Skeletal muscle cell (primary cell): ENCODE measurements around the gene SAG.
"Not testable (repeated sequence)": the region's sequence is repeated elsewhere in the genome, so short reads cannot be mapped to it uniquely, and the experiment has no call there.

Experiments used
- DNase-seq: peaks from one replicate; pipeline ENCODE4 v3.0.0-alpha.2; 2010; ENCODE audit warnings: low read depth
- H3K4me3 ChIP-seq: 2 replicates; pipeline ENCODE4 v1.5.1; 2011; ENCODE audit warnings: low read depth, mild to moderate bottlenecking, control low read depth, low read length, moderate library complexity

SAG gene

DNA sequence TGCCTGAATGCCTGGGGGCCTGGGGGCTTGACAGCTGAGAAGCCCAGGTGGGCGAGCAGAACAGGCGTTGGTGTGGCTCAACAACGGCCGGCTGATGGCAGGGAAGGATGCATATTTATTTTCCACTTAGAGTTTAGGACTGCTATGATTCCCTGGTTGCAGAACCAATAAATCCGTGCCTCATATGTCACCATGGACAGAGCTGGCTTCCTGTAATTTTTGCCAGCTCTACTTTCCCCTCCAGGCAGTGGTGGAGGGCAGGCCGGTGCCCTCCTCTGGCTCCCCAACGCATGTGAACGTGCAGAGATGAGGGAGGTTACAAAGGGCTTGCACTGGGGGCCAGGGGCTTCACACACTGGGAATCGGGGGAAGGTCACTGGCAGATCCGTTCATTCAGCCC, 18.2 kb downstream of the SAG start:
- no peak for DNase-seq
- H3K4me3 ChIP-seq: no peak overlapping the region

DNA sequence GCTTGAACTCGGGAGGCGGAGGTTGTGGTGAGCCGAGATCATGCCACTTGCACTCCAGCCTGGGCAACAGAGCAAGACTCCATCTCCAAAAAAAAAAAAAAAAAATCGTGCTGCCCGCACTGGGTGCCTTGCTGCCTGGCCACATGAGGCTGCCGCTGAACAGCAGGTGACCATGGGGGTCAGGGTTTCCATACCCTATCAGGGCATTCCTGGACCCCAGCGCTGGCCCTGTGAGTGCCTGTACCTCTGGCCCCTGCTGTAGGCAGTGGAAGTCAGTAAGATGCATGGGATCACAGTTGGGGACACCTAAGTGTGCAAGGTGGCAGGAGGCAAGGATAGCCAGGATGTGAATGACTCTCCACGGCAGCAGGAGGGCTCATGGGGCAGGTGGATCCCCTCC, 18.9 kb downstream of the SAG start:
- no peak overlapping the region for H3K4me3 ChIP-seq

DNA sequence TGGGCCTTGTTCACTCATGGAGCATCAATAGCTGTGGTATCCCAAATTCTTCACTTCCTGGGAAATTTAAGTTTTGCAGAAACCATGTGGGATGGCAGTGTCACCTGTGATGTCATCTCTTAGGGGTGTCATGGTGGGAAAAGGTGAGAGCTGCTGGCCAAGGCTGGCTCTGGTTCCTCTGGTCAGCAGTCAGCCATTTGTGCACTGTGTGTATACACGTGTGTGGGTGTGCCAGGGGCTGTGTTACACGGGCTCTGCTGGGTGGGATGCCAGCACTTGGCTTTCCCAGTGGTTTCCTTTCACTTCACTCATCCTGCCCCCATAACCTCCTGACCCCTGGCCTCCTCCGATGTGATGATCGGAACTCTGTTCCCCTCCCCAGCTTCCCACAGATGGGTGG, 21.3 kb downstream of the SAG start:
- no peak overlapping the region for H3K4me3 ChIP-seq
- DNase-seq: no peak

More for the DNA sequence above, 18.9 kb downstream of the SAG start:
- DNase-seq: no peak

DNA sequence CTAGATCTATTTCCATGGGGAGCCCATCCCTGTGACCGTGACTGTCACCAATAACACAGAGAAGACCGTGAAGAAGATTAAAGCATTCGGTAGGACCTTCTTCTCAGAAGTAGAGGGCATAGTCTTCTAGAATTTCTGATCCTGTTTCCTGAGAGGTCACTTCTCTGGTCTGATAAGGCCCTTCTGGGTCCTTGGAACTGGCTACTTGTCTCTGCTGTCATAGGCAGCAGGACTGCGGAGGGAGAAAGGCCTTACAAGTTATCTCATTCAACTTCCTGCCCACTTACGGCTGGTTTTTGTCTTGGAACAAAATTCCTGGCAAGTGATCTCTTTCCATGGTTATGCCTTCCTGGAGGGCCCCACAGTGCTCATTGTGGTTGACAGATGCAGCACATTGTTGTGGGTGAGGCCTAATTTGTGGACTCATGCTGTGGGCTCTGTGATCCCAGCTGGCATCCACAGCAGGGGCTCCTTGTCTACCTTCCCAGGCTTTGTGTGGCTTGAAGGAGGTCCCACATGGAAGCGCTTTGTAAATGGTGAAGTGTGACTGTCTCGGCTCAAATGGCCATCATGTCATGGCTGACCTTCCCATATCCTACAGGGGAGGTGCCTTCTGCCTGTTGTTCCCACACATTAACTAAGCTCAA, 22.0 kb downstream of the SAG start:
- peak; percentile 8 for DNase-seq
- no peak overlapping the region for H3K4me3 ChIP-seq

DNA sequence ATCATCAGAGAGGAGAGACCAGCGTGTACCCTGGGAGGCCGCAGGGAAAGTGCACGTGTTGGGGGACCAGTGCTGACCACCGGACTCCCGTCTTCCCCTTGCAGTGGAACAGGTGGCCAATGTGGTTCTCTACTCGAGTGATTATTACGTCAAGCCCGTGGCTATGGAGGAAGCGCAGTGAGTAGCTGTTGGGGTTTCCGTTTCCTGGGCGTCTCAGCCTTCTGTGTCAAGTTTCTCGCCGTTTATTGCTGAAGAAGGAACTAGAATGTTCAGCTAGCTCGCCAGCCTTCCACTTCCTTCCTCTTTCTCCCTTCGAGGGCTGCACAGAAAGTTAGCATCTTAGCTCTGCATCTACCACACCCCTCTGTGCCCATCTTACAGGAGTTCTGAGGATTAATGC, 23.9 kb downstream of the SAG start:
- H3K4me3 ChIP-seq: no peak overlapping the region
- no peak for DNase-seq

DNA sequence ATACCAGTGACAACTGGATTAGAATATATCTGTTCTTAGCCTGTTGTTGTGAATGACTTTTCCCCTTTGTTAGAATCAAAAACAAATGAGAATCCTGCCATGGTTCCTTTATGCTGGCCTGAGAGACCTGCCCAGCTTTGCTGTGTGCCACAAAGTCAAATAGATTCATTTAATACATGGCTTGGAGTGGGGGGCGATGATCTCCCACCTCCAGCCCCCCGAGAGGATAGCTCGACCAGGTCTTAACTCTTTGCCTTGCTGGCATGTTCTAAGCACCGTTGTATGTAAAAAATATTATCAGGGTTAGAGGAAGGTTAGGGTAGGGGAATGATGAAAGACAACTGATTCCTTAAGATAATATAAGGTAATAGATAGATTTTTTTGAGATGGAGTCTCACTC, 24.5 kb downstream of the SAG start:
- DNase-seq: no peak
- no peak overlapping the region for H3K4me3 ChIP-seq

DNA sequence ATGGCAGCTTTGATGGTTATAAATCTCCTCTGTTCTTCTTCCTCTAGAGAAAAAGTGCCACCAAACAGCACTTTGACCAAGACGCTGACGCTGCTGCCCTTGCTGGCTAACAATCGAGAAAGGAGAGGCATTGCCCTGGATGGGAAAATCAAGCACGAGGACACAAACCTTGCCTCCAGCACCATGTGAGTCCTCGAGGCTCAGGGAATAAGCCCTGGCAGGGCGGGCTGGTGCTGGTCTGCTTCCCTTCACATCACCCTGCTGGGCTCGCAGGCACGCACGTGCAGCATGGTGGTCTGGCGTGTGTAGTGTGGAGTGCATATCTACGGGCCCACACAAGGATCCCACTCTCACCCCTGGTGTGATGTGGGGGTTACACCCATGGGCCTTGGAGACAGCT, 27.3 kb downstream of the SAG start:
- no peak overlapping the region for H3K4me3 ChIP-seq
- no peak for DNase-seq

DNA sequence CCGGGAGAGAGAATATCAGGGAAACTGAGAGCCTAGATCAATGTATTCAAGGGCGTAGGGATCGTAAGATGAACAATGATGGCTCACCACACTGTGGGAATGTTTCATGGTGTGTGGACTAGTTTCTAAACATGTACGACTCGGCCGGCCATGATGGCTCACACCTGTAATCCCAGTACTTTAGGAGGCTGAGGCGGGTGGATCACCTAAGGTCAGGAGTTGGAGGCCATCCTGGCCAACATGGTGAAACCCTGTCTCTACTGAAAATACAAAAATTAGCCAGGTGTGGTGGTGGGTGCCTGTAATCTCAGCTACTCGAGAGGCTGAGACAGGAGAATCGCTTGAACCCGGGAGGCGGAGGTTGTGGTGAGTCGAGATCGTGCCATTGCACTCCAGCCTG, 28.5 kb downstream of the SAG start:
- not testable (repeated sequence) for H3K4me3 ChIP-seq, DNase-seq

DNA sequence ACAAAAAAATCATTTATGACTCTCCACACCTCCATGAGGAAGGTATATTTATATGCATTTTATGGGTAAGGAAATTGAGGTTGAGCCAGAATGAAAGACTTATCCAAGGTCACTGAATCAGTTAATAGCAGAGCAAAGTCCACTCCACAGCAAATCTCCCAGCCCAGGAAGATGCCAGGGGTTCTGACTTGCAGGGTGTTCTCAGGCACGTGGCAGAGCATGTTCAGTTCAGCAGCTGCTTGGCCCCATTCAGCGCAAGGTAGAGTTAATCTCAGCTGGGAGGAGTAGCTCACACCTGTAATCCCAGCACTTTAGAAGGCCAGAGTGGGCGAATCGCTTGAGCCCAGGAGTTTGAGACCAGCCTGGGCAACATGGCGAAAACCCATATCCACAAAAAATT, 28.9 kb downstream of the SAG start:
- DNase-seq: no peak

DNA sequence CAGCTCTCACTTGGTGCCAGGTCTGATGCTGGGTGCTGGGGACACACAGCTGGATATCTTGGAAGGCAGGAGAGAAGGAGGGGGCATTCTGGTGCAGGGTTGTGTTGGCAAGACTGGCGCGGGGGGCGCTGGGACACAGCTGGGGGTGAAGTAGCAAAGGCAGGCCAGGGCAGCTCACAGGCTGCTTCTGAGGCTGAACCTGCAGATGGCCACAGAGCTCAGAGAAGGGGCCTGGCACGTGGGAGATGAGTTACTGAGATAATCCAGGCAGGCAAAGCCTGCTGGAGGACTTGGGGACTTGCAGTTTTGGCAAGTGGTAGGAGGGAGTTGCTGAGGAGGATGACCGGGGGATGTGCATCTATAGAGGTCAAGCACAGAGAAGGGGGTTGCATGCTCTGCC, 30.4 kb downstream of the SAG start:
- no peak for DNase-seq
- H3K4me3 ChIP-seq: no peak overlapping the region

More for the DNA sequence above, 28.9 kb downstream of the SAG start:
- H3K4me3 ChIP-seq: no peak overlapping the region

DNA sequence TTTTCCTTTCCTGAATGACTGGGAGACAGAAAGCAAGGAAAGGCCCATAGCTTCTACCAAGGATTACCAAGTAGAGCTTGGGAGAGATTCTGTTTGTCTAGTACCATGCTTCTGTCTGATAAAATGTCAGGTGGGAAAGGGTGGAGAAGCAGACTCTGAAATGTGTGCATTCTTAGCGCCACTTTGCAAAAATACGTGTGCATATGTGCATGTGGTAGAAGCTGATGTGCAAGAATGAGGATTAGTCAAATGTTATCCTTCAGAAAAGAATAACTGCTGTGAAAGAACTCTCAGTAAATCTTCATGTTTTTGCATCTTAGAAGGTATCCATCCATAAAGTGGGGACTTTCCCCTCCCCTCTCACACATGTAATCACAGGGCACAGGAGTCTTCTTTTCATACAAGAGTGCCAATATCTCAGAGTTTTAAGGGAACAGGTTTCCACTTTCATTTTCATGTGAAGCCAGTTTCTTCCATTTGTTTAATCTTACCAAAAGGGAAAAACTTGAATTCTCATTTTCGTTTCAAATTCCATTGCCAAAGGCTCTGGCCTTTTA, 31.3 kb downstream of the SAG start:
- DNase-seq: no peak
- no peak overlapping the region for H3K4me3 ChIP-seq

DNA sequence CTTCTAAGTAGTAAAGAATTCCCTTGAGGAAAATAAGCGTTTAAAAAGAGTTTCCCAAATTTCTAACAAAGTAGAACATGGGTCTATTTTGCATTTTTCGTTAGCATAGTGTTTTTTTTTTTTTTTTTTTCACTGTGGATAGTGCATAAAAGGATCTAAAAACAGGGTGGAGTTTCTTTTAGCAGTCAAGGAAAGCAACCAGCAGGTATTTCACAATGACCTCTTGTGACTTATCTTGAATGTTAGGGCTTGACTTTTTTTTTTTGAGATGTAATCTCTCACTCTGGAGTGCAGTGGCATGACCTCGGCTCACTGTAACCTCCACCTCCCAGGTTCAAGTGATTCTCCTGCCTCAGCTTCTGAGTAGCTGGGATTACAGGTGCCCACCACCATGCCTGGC, 31.8 kb downstream of the SAG start:
- H3K4me3 ChIP-seq: no peak overlapping the region
- no peak for DNase-seq

DNA sequence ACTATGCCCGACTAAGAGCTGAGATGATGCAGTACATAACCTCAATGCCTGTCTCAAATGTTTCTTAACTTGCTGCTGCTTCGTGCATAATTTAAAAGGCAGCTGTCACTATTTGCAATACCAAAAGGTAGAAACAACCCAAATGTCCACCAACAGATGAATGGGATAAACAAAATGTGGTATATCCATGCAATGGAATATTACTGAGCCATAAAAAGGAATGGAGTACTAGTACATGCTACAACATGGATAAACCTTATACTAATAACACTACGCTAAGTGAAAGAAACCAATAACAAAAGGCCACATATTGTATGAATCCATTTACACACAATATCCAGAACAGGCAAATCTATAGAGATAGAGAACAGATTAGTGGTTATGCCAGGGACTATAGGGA, 33.7 kb downstream of the SAG start:
- DNase-seq: no peak
- H3K4me3 ChIP-seq: no peak overlapping the region

DNA sequence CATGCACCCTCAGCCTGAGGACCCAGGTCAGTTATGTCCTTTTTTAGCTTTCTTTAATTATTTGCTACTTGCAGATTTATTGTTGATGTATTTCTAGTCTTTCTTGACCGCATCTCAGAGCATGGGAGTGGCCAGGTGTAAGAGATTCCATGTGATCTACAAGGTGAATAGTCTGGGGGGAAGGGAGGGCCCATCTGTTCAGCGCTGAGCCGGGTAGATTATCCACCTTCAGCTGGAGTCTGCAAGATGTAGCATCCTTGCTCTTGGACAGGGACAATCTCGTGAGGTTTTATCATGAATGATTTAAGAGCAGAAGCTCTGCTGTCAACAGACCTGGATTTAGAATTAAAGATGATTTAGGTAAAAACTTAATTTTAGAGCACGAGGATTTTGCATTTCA, 34.7 kb downstream of the SAG start:
- no peak overlapping the region for H3K4me3 ChIP-seq
- no peak for DNase-seq

DNA sequence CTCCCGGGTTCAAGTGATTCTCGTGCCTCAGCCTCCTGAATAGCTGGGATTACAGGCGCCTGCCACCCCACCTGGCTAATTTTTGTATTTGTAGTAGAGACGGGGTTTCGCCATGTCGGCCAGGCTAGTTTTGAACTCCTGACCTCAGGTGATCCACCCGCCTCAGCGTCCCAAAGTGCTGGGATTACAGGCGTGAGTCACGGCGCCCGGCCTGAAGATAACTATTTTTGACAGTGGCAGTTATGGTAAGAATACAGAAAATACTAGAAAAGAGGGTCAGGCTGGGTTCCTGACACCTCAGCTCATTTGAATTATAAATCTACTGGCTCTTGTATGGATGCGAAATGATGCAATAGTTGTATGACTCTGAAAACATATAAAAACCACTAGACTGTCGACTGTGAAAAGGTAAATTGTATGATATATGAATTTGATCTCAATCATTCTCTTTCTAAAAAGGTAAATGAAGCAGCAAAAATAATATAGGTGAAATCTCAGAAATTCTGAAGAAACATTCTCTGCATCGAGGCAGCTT, 35.6 kb downstream of the SAG start:
- no peak for DNase-seq
- H3K4me3 ChIP-seq: no peak overlapping the region

DNA sequence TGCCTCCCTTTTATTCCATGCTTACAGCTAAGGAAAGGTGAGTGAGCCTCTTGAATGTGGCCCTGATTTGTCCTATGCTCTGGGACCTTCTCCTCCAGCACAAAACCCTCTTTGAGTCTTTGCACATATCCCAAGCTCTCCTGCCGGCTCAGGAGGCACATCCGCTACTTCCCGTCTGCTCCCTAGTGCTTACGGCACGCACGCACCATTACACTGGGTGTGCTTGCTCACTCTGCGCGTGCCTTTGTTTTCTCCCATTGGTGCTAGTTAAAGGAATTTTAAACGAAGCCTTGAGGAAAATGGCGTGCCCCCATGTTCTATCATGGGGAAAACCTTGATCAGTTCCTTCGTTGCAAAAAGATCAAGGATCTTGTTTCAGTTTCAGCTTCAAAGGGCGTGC, 38.8 kb downstream of the SAG start:
- no peak for DNase-seq
- no peak overlapping the region for H3K4me3 ChIP-seq

DNA sequence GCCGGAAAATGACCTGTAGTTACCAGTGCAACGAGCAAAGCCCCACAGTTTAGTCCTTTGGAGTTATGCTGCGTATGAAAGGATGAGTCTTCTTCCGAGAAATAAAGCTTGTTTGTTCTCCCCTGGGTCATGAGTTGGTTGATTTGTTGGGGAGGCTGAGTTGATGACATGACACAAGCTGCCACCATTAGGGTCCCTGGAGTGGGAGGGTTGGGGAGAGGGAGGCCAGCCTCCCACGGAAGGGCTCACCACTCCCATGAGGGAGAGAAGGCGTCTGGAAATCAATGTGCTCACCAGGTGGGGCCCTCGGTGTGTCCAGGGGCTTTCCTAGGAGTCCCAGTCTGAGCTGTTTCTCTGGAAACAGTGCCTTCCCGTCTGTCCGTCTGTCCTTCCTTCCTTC, 39.3 kb downstream of the SAG start:
- no peak overlapping the region for H3K4me3 ChIP-seq
- DNase-seq: no peak

DNA sequence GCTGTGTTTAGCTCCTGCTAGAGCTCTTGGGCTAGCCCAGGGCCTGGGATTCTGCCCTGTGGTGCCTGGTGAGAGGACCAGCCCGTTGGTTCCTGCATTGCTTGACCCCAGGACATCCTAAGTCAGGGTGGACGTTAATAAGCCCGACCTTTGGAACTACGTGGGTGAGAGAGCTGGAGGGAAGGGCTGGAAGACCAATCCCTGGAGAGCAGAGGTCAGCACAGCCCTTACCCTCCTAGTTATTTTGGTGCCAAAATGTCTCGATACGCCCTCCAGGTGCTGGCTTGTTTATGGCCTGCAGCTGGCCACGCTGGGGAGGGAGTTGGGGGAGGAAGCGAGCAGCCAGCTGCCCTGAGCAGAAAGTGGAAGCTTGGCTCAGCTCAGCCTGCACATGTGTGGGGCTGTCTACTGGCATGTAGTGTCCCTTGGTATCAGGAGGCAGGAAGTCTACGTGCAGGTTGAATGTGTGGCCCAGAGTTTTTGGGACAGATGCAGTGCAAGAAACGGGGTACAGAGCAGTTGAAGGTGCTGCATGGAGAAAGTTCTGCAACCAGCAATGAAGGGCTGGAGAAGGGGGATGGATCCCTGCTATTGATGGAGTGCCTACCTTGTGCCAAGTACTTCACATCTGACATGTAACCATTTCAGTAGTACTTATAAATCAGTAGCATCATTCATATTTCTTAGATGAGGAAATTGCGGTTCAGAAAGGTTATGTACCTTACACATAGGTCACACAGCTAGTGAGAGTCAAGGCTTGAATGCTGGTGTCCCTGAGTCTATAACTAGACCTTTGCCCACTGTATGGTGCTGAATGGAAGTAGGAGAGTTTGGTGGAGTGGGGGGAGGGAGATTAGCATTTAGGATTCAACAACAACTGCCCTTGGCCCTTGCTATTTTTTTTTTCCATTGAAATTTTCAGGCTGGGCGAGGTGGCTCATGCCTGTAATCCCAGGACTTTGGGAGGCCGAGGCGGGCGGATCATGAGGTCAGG, 41.7 kb downstream of the SAG start:
- no peak overlapping the region for H3K4me3 ChIP-seq
- DNase-seq: peak; percentile 17

DNA sequence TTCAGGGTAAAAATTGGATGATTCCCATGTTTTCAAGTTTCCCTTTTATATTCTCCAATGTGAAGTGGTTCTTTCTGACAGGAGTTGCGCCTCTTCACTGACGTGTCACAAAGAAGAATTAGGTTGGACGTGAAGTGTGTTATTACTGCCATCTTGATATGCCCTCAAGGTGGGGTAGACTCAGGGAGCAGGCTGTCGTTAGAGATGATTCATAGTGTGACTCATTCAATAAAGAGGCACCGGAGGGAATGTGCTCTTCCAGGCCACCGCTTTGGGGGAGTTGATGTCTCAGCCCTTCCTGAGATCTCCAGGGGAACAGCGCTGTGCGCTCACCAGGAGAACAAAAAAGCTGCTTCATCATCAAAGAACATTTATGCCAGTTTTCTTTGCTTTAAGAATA, 43.1 kb downstream of the SAG start:
- peak; percentile 69 for DNase-seq
- no peak overlapping the region for H3K4me3 ChIP-seq

DNA sequence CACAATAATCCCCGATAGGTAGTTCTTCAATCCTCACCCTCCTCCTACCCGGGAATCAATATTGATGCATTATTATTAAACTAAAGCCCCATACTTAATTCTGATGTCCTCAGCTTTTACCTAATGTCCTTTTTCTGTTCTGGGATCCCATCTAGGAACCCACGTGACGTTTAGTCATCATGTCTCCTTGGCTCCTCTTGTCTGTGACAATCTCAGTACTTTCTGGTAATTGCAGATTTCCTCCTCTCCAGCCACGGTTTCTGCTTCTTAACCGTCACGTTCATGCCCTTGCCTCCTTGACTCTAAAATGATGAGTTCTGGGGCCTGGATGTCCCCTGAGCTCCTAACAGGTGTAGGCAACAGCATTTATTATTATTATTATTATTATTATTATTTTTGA, 43.8 kb downstream of the SAG start:
- no peak for DNase-seq
- H3K4me3 ChIP-seq: no peak overlapping the region
